Keratinocyte (primary cell): ENCODE measurements around the gene GBP2. TPM values are rescaled to one million over a fixed set of nuclear protein-coding genes. Genes with fewer than 3 reads are reported as not detected.

Source experiments
- DNase-seq: peaks from one replicate; pipeline ENCODE4 v3.0.0-alpha.2; 2011; ENCODE audit warnings: low read depth, missing footprints, low spot score
- FAIRE-seq: peaks from 2 replicates; lab custom pipeline; 2011; peaks lifted over from hg19 to GRCh38; lab: Jason Lieb, UNC
- H2AFZ ChIP-seq: 2 replicates; pipeline ENCODE4 v1.6.0; 2012; ENCODE audit warnings: low read length, control low read depth, inconsistent platforms; ENCODE audit not compliant: control insufficient read depth
- H3K27ac ChIP-seq: 2 replicates; pipeline ENCODE4 v1.5.1; 2011; ENCODE audit warnings: low read length; ENCODE audit not compliant: control insufficient read depth, insufficient read depth
- H3K27me3 ChIP-seq: 3 replicates; pipeline ENCODE4 v1.6.0; 2011; ENCODE audit warnings: low read length; ENCODE audit not compliant: control insufficient read depth, insufficient read depth; ENCODE audit errors: extremely low read depth
- H3K36me3 ChIP-seq, 2 experiments: 2 replicates in 1 of 2; 3 replicates in 1 of 2; pipeline ENCODE4 v1.5.1; 2011; ENCODE audit warnings: low read length in 2 of 2, mild to moderate bottlenecking in 1 of 2; ENCODE audit not compliant: control insufficient read depth in 2 of 2, insufficient read depth in 2 of 2; ENCODE audit errors: extremely low read depth in 1 of 2
- H3K4me1 ChIP-seq: 3 replicates; pipeline ENCODE4 v1.5.1; 2011; ENCODE audit warnings: low read length; ENCODE audit not compliant: control insufficient read depth, insufficient read depth; ENCODE audit errors: extremely low read depth
- H3K4me2 ChIP-seq: 3 replicates; pipeline ENCODE4 v1.6.0; 2011; ENCODE audit warnings: low read depth, low read length; ENCODE audit not compliant: control insufficient read depth, insufficient read depth; ENCODE audit errors: extremely low read depth
- H3K4me3 ChIP-seq, 3 experiments: fragments of 200-600 bp in 1 of 3; sonication (generic) in 1 of 3; 2 replicates in 2 of 3; 3 replicates in 1 of 3; pipeline ENCODE4 v1.5.1; 2011 to 2016; ENCODE audit warnings: low read length in 3 of 3, mild to moderate bottlenecking in 3 of 3, control low read depth in 2 of 3, inconsistent platforms in 1 of 3, low read depth in 1 of 3, mixed read lengths in 1 of 3, mixed run types in 1 of 3, moderate library complexity in 1 of 3; ENCODE audit not compliant: control insufficient read depth in 2 of 3, insufficient read depth in 2 of 3; ENCODE audit errors: extremely low read depth in 1 of 3
- H3K79me2 ChIP-seq: 2 replicates; pipeline ENCODE4 v1.6.0; 2012; ENCODE audit warnings: low read length; ENCODE audit not compliant: control insufficient read depth, insufficient read depth
- H3K9ac ChIP-seq: 3 replicates; pipeline ENCODE4 v1.6.0; 2011; ENCODE audit warnings: low read length; ENCODE audit not compliant: control insufficient read depth, insufficient read depth; ENCODE audit errors: extremely low read depth
- H3K9me1 ChIP-seq: 3 replicates; pipeline ENCODE4 v1.6.0; 2011; ENCODE audit warnings: low read length; ENCODE audit not compliant: control insufficient read depth, insufficient read depth; ENCODE audit errors: extremely low read depth
- H3K9me3 ChIP-seq: 2 replicates; pipeline ENCODE4 v1.5.1; 2012; ENCODE audit warnings: low read depth, low read length; ENCODE audit not compliant: control insufficient read depth
- H4K20me1 ChIP-seq: 3 replicates; pipeline ENCODE4 v1.6.0; 2011; ENCODE audit warnings: low read length; ENCODE audit not compliant: control insufficient read depth, insufficient read depth; ENCODE audit errors: extremely low read depth
- CTCF ChIP-seq, 3 experiments: IDR thresholded peaks in 1 of 3; conservative IDR thresholded peaks in 1 of 3; optimal IDR thresholded peaks in 1 of 3; 2 replicates in 2 of 3; 3 replicates in 1 of 3; pipeline versions ENCODE3 to v1.5.1; 2011; ENCODE audit warnings: low read length in 3 of 3, mild to moderate bottlenecking in 3 of 3, moderate library complexity in 2 of 3, control low read depth in 1 of 3, inconsistent platforms in 1 of 3; ENCODE audit not compliant: insufficient read depth in 2 of 3; ENCODE audit errors: extremely low read depth in 1 of 3
- EZH2 ChIP-seq: IDR thresholded peaks from one replicate; pipeline ENCODE4 v1.6.1; 2012; ENCODE audit warnings: inconsistent platforms, mild to moderate bottlenecking, low read length, moderate library complexity
- dilution Hi-C: fragments of 300-500 bp; cut with MboI; formaldehyde crosslinking; loops from one replicate; pipeline ENCODE4 v1.7.0; 2020; ENCODE audit warnings: low sequenced_read_pairs; ENCODE audit not compliant: extremely low pct_ligation_motif_present
- polyA plus RNA-seq, 5 experiments: library from polyadenylated mRNA; depleted of rRNA in 3 of 5; stranded (reverse) in 3 of 5; stranded (forward) in 1 of 5; unstranded in 1 of 5; fragments of >200 nt; gene quantifications; 1 replicate in 1 of 5; 2 replicates in 3 of 5; 3 replicates in 1 of 5; pipeline versions ENCODE4 v1.2.1 to v1.2.3, GENCODE V29; 2011 to 2012; ENCODE audit warnings: missing spikeins in 2 of 5, low read depth in 1 of 5, low replicate concordance in 1 of 5

Gene GBP2
- polyA plus RNA-seq, 1 donor (not counting 4 experiments of a cell fraction or from before 2014, with no cell fraction given) = 0.43 TPM

GRCh38 chr1:89064632-89065031 is 61.3 kb downstream of the GBP2 start:
- FAIRE-seq (peak; percentile 93), DNase-seq (no peak)
- peak overlapping the region; percentile 34 to 69 (median 67) for H3K4me3 ChIP-seq
- H4K20me1 ChIP-seq = no peaks in the 10 kb centered on the region
- dilution Hi-C loops = no loop called here
- H3K36me3 ChIP-seq = no peaks in the 10 kb centered on the region
- H3K79me2 ChIP-seq = no peaks in the 10 kb centered on the region
- H3K4me2 ChIP-seq = peak overlapping the region; percentile 90
- H3K9me1 ChIP-seq = no peaks in the 10 kb centered on the region
- TF ChIP-seq EZH2 (no peak), CTCF (optimal IDR thresholded peaks at IDR 0.05 in 1 of 3, IDR thresholded peaks at IDR 0.05 in 1 of 3, conservative IDR thresholded peaks at IDR 0.05 in 1 of 3; ENCODE audit: extremely low read depth in 1 of 3, insufficient read depth in 2 of 3, low read length in 3 of 3) (no peak)
- H3K9ac ChIP-seq = peak overlapping the region; percentile 45
- peak overlapping the region; percentile 27 for H3K27ac ChIP-seq
- H3K9me3 ChIP-seq = no peaks in the 10 kb centered on the region
- H3K4me1 ChIP-seq = peaks cover 7% of the 10 kb centered on the region
- peak overlapping the region; percentile 66 for H2AFZ ChIP-seq
- no peaks in the 10 kb centered on the region for H3K27me3 ChIP-seq

GRCh38 chr1:89063094-89063493 is 62.8 kb downstream of the GBP2 start:
- Histone ChIP-seq H2AFZ (no peak overlapping the region), H3K4me1 (peaks cover 7% of the 10 kb centered on the region), H3K9me1 (no peaks in the 10 kb centered on the region), H4K20me1 (no peaks in the 10 kb centered on the region), H3K27me3 (no peaks in the 10 kb centered on the region), H3K9ac (no peak overlapping the region), H3K79me2 (no peaks in the 10 kb centered on the region), H3K36me3 (peaks cover 0 to 1% of the 10 kb centered on the region in 2 experiments), H3K27ac (no peak overlapping the region), H3K4me3 (no peak overlapping the region), H3K9me3 (no peaks in the 10 kb centered on the region), H3K4me2 (no peak overlapping the region)
- dilution Hi-C loops = no loop called here
- FAIRE-seq = no peak
- TF ChIP-seq CTCF (optimal IDR thresholded peaks at IDR 0.05 in 1 of 3, IDR thresholded peaks at IDR 0.05 in 1 of 3, conservative IDR thresholded peaks at IDR 0.05 in 1 of 3; ENCODE audit: extremely low read depth in 1 of 3, insufficient read depth in 2 of 3, low read length in 3 of 3) (no peak), EZH2 (no peak)
- no peak for DNase-seq
